Umbilical cord (tissue), 2 donors: ENCODE measurements around the gene RTKN. TPM values are rescaled to one million over a fixed set of nuclear protein-coding genes. Genes with fewer than 3 reads are reported as not detected.
"Not testable (repeated sequence)": the region's sequence is repeated elsewhere in the genome, so short reads cannot be mapped to it uniquely, and the experiment has no call there.

Experiments used
- DNase-seq: peaks from one replicate; pipeline ENCODE4 v3.0.0-alpha.2; 2015; ENCODE audit warnings: low spot score
- total RNA-seq: library from RNA; depleted of rRNA; stranded (reverse); fragments of >200 nt; gene quantifications from one replicate; pipeline ENCODE4 v1.2.3, GENCODE V29; 2014; ENCODE audit warnings: low replicate concordance; ENCODE audit not compliant: insufficient read depth

RTKN gene, protein sequence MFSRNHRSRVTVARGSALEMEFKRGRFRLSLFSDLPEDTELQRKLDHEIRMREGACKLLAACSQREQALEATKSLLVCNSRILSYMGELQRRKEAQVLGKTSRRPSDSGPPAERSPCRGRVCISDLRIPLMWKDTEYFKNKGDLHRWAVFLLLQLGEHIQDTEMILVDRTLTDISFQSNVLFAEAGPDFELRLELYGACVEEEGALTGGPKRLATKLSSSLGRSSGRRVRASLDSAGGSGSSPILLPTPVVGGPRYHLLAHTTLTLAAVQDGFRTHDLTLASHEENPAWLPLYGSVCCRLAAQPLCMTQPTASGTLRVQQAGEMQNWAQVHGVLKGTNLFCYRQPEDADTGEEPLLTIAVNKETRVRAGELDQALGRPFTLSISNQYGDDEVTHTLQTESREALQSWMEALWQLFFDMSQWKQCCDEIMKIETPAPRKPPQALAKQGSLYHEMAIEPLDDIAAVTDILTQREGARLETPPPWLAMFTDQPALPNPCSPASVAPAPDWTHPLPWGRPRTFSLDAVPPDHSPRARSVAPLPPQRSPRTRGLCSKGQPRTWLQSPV
- 17.3 TPM for total RNA-seq

- DNase-seq: peak; percentile 25
Measured at GRCh38 chr2:74441690-74442482, at the start of gene RTKN. Gene RTKN, minus strand, starts transcription at chr2:74441937. Its CDS starts 121 bp downstream, at chr2:74441816.

DNA sequence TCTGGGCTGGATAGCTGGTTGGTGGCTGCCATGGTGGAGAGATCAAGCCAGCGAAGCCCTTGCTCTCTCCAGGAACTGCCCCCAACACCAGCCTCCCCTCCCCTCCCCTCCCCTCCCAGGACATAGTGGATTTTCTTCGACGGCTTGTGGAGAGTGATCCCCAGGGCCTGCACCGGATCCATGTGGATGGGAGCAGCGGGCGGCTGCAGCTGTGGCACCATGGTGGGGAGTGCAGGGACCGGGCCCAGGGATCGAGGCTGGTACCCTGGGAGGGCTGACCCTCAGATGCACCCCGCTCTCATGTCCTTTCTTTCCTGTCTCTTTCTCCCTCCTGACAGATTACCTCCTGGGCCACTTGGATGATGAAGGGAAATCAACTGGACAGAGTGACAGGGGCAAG lies 48.2 kb upstream of the RTKN start:
- no peak for DNase-seq

DNA sequence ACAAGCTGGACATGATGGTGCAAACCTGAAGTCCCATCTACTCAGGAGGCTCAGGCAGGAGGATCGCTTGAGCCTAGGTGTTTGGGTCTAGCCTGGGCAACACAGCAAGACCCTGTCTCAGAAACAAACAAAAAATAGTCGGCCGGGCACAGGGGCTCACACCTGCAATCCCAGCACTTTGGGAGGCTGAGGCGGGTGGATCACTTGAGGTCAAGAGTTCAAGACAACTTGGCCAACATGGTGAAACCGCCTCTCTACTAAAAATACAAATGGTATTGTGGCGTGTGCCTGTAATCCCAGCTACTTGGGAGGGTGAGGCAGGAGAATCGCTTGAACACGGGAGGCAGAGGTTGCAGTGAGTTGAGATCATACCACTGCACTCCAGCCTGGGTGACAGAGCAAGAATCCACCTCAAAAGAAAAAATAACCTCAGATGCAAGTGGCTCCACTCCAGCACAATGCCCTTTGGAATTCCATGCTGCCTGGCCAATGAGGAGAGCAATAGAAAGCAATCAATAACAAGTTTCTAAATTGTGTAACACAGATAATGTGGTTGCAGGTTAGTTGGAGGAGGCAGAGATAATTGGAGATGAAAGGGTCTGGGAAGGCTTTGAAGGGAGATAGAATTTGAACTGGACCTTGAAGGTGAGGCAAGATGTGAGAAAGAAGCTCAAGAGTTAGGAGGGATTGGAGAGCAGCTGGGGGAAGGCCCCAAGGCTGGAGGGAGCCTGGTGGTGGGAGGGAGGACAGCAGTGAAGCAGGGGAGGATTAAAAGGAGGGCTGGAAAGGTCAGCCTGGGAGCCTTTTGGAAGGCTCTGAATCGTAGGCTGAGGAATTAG lies 47.1 kb upstream of the RTKN start:
- no peak for DNase-seq

GRCh38 chr2:74486141-74486540 lies 44.4 kb upstream of the RTKN start:
- no peak for DNase-seq

DNA sequence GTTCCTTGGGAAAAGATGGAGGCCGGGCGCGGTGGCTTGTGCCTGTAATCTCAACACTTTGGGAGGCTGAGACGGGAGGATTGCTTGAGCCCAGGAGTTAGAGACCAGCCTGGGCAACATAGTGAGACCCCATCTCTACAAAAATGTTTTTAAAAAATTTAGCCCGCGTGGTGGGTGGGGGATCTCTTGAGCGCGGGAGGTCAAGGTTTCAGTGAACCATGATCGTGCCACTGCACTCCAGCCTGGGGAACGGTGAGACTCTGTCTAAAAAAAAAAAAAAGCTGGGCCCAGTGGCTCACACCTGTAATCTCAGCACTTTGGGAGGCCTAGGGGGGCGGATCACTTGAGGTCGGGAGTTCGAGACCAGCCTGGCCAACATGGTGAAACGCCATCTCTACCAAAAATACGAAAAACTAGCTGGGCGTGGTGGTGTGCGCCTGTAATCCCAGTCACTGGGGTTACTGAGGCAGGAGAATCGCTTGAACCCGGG lies 42.0 kb upstream of the RTKN start:
- DNase-seq: not testable (repeated sequence)

GRCh38 chr2:74482801-74483674 lies 41.3 kb upstream of the RTKN start, which contains the start of the genes CCDC142 and TTC31:
Gene CCDC142, minus strand, starts transcription at chr2:74482998. Its CDS starts 161 bp downstream, at chr2:74482837.
Gene TTC31, plus strand, starts transcription at chr2:74483081. Its CDS starts 15 bp downstream, at chr2:74483096.
- DNase-seq: peak; percentile 99

DNA sequence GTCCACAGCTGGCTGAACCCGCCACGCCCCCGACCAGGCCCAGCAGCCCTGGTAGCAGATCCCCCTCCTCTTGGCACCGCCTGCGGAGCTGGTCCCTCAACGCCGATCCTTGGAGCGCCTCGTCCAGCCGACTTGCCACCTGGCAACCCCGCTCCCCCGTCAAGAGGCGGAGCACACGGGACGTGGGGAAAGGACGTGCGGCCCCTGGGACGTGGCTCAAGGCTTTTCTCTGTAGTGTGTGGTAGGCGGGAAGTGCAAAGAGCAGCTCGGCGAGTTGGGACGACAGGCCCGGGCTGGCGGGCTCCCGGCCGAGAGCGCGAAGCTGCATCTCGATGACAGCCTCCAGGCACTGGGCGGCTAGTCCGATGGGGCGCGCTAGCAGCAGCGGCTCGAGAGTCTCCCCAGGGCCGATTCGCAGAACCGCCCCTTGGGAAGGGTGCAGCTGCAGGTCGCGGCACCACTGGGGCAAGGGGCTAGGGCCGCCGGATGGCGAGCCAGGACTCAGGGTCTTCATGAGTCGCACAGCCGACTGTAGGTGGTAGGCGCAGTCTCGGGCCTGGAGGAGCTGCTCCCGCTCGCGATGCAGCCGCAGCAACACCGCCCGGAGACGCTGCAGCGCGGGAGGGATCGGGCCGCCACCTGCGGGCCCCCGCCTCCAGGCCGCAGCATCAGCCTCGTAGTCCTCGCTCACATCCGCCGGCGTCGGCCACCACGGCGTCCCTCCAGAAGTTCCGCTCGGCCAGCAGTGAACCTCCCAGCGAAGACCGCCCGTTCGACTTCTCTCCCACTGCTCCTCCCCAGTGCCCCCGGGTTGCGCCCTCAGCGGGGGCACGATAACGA lies 40.4 kb upstream of the RTKN start:
- no peak for DNase-seq

DNA sequence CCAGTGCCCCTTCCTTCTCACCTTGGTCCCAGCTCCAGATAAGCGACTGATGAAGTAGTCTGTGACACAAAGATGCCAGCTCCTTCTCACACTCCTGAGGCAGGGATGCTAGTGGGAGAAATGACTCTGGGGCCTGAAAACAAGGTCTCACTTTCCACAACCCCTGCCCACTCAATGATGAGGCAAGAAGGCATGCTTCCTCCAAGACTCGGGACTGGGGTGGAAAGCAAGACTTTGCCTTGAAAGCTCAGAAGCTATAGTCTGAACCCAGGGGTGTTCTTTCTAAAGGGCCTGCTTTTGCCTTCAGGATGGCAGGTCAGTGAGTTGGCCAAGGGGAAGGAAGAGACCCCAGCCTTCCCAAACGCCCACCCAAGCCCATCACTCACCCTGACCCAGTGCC lies 39.7 kb upstream of the RTKN start:
- DNase-seq: no peak

- DNase-seq: no peak
Measured at GRCh38 chr2:74474899-74475298, 33.2 kb upstream of the RTKN start.

GRCh38 chr2:74474481-74474880 lies 32.7 kb upstream of the RTKN start:
- no peak for DNase-seq

GRCh38 chr2:74472945-74473258 lies 31.2 kb upstream of the RTKN start:
- DNase-seq: no peak

DNA sequence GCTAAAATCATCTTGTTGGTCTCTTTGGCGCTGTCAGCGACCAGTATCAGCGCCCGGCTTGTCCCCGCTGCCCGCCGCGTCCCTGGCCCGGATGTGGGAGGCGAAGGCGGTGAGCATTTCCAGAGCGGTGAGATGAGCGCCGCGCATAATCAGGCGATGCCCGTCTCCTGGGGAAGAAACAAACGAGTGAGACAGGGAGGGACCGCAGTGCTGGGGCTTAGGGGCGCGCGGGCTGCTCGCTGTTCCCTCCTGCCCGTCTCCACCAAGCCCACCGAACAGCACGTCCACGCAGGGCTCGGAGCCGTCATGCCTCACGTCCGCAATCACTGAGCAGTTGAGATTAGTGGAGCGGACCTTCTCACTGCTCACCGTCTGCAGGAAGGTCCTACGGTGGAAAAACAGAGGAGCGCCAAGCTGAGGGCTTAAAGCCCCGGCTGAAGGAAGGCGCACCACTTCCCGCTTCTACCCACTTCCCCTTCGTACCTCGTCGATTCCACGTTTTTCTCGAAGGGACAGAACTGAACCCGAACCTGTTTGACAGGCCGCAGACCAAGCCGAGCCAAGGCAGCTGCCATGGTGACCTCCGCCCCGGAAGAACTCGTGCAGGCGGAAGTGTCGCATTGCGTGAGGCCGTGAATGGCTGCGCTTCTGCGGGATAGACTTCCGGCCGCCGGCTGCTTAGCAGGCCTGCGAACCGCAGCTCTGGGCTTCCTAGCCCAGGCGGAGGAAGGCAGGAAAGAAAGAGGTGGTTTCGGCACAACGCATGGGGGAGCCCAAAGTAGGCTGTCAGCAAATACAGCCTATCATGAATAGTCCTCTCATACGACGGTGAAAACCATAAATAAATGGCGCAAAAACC lies 30.6 kb upstream of the RTKN start, which contains the start of gene MRPL53:
Gene MRPL53 (minus strand): TSS at position 595 of the 859 bp plus-strand sequence. CDS start 20 bp downstream, at position 575.
- peak; percentile 97 for DNase-seq

GRCh38 chr2:74471332-74472065 lies 29.8 kb upstream of the RTKN start:
- DNase-seq: no peak

DNA sequence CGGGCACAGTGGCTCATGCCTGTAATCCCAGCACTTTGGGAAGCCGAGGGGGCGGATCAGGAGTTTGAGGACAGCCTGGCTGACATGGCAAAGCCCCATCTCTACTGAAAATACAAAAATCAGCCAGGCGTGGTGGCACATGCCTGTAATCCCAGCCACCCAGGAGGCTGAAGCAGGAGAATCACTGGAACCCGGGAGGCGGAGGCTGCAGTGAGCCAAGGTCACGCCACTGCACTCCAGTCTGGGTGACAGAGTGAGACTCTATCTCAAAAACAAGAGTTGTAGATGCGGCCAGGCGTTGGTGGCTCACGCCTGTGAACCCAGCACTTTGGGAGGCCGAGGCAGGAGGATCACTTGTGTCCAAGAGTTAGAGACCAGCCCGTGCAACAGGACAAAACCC lies 29.0 kb upstream of the RTKN start:
- not testable (repeated sequence) for DNase-seq

GRCh38 chr2:74464406-74464805 lies 22.7 kb upstream of the RTKN start:
- DNase-seq: no peak

DNA sequence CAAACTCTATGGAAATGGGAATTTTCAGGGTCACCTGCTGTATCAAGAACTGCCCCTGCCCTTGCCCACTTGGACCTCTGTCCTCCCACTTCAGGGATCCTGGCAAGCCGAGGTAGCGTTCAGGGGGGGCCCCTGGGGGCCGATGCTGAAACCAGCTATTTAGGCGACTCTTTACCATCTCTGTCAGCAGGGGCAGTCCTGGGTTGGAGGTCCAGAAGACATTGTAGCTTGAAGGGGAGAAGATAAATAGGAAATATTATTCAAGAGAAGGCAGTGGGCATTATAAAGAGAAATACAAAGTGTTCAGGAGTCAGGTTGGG lies 21.0 kb upstream of the RTKN start:
- no peak for DNase-seq

- no peak for DNase-seq
Measured at GRCh38 chr2:74462054-74462785, 20.5 kb upstream of the RTKN start.
